ENCODE data around the gene PLD1.
"Not testable (repeated sequence)": the region's sequence is repeated elsewhere in the genome, so short reads cannot be mapped to it uniquely, and the experiment has no call there.

Gene PLD1

GRCh38 chr3:171606151-171606751, 204.0 kb downstream of the PLD1 start:
- DNase-seq = no peak

- no peak for DNase-seq
Observed at GRCh38 chr3:171604370-171604769, 205.9 kb downstream of the PLD1 start.

- DNase-seq = no peak
Observed at GRCh38 chr3:171602072-171602471, 208.2 kb downstream of the PLD1 start.

DNA sequence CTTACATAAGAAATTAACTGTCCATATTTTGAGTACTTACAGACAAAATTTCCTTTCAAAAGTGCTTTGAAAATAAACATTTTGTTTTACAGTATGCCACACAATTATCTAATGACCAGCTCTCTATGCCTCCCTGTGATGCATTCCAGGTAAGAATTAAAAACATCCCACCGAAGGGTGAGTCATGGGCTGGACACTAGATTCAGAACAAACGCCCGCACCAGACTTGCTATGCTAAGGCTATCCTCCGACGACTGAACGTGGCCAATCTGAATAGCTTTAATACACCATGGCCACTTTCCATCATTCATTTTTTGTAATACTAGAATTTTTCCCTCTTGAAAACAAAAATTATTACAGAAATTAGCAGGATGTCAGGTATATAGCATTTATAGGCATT, 210.3 kb downstream of the PLD1 start:
- DNase-seq = no peak

DNA sequence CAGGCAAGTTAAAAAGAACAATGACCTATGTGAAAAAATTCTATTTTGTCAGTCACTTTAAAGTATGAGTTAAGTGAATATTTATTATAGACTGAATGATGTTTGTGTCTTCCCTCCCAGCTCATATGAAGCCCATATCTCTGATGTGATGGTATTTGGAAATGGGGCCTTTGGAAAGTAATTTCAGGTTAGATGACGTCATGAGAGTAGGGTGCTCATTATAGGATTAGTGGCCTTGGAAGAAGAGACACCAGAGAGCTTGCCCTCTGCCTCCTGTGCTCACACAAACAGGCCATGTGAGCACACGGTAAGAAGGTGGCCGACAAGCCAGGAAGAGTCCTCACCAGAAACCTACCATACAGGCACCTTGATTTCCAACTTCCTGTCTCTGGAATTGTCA, 211.3 kb downstream of the PLD1 start:
- DNase-seq = no peak

GRCh38 chr3:171592786-171593185, 217.5 kb downstream of the PLD1 start:
- no peak for DNase-seq

DNA sequence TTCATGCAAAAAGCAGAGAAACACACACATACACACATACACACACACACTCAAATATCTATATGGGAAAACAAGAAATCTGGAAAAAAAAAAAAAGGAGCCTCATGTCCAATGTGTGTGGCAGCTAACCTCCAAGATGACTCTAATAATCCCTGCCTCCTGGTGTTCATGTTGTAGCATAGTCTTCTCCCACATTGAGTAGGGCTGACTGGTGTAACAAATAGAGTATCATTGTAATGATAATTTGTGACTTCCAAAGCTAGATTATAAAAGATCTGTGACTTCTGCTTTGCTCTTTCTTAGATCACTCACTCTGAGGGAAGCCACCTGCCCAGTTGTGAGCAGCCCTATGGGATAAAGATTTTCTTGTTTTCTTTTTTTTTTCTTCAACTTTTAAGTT, 219.2 kb downstream of the PLD1 start:
- DNase-seq = no peak

DNA sequence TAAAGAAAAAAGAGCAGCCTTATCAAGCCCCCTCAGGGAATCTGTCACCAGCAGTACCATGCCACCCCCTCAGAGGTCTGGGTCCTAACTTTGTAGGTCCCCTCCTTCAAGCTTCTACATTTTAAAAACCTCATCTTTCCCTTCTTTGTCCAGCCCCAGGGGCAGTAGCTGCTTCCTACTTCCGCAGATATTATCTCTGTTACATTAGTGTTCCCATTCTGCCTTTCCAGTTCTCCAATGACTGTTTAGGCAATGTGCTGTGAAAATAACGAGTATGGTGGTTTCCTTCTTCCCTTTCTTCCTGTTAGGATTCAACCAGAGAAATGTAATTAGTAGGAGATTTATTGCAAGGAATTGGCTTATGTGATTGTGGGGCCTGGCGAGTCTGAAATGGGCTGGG, 224.0 kb downstream of the PLD1 start:
- no peak for DNase-seq

GRCh38 chr3:171585039-171585438, 225.2 kb downstream of the PLD1 start:
- no peak for DNase-seq

DNA sequence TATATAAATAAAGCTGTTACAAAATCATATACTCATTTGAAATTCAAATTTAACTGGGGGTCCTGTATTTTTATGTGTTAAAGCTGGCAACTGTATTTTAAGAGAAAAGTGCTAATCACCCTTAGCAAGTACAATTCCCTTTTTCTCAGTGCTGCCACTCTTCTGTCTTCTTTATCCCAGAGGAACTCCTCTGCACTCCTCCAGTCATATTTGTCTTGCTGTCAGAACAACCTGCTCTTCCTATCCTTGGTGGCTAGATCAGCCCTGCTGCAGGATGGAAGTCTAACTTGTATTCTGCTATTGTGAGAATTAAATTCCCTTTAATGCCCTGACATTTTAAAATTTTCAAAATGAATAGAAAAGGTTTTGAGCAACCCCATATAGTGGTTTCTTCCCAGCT, 226.2 kb downstream of the PLD1 start:
- no peak for DNase-seq

DNA sequence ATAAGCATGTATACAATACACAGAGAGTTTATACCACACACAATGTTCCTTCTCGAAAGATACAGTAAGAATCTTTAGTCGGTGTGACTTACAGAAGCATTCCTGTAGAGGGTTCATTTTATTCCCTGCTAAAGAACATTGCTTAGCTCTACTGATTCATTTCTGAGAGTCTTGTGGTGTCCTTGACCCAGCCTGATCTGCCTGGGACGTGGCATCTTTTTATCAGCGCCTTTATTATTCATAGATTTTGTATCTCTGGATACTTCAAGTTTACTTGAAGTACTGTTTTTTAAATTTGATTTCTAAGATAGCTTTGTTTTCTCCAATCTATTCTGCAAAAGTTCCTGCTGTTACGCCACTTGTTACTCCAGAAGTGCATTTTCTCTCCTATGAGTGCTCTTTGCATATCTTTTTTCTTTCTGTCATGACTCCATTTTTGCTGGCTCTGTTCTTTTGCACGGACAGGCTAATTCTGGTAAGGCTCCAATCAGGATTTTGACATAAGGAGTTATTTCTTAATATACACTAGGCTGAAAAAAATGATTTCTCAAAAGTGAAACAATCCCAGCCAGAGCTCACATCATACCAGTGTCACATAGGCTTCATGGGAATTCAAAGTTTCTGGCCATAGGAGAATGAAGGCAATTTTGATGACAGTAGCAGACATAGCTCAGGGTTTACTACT, 235.6 kb downstream of the PLD1 start:
- DNase-seq = no peak

- no peak for DNase-seq
Observed at GRCh38 chr3:171569571-171570132, 240.6 kb downstream of the PLD1 start.

DNA sequence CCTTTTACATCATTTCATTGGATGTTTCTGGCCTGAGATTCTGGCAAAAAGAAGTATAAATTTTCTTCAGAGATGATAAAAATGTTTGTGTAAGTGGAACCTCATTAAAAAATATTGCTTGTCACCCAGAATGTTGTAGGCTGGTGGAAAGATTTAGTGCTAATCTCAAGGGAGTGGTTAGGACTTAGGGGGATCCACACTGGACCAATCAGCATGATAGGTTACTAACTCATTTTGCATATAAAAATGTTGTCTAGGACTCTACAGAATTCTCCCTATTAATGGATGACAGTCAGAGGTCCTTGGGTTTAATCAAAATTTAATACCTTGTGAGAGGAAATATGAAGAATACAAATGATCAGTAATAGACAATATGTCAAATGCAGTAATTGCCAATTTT, 241.5 kb downstream of the PLD1 start:
- no peak for DNase-seq

DNA sequence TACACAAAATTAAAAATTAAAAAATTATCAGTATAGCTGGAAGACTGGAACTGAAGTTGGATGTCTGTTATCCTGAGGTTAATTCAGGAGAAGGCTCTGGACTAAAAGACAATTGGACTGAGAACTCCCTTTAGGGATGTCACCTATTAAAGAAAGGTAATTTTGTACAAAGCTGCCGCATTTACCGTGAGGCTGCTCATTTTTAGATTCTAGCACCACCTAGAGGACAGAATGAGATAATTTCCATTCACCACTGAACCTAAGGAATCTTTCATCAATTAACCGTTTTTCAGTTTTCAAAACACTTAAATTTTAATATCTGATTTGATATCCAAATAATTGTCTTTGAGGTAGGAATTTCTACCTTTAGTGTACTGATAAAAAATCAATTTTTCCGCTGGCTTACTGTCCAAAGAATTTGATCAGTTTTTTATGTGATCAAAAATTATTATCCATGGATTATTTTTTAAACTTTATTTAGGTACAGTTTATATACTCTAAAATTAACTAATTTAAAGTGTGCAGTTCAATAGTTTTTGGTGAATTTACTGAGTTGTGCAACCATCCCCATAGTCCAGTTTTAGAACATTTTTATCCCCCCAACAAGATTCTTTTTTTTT, 243.4 kb downstream of the PLD1 start:
- DNase-seq = no peak

GRCh38 chr3:171565481-171566058, 244.7 kb downstream of the PLD1 start:
- no peak for DNase-seq

DNA sequence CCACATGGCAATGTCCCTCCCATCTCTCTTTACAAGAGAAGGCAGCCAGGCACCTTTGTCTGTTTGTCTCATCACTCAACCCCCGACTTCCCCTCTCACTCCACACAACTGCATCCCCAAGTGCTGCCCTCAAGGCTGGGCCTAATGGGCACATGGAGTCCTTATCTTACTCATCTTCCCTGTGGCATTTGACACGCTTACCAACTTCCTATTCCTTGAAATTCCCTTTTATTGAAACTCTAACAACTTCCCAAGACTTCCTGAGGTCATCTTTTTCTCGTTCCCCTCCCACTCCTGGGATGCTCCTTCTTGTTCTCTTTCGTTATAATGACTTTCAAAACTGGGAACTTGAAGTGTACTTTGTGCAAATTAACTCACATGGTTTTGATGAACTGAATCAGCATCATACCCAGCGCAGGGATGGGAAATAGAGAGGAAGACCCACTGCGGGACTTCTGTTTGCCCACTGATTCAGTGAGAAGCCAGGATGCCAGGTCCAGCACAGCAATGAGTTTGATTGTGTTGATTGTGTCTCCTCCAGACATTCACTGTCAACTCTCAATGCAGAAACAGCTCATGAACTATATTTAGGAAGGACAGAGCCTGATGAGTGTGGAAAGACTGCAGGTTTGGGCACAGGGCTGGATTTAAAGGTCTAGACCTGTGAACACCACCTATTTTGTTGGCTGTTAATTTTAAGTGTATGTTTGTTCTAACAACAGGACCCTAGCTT, 245.4 kb downstream of the PLD1 start:
- DNase-seq = no peak

GRCh38 chr3:171563298-171563697, 247.0 kb downstream of the PLD1 start:
- no peak for DNase-seq

DNA sequence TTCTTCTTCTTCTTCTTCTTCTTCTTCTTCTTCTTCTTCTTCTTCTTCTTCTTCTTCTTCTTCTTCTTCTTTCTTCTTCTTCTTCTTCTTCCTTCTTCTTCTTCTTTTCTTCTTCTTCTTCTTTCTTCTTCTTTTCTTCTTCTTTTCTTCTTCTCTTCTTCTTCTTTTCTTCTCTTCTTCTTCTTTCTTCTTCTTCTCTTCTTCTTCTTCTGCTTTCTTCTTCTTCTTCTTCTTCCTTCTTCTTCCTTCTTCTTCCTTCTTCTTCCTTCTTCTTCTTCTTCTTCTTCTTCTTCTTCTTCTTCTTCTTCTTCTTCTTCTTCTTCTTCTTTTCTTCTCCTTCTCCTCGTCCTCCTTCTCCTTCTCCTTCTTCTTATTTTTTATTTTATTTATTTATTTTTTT, 247.8 kb downstream of the PLD1 start:
- DNase-seq = not testable (repeated sequence)

DNA sequence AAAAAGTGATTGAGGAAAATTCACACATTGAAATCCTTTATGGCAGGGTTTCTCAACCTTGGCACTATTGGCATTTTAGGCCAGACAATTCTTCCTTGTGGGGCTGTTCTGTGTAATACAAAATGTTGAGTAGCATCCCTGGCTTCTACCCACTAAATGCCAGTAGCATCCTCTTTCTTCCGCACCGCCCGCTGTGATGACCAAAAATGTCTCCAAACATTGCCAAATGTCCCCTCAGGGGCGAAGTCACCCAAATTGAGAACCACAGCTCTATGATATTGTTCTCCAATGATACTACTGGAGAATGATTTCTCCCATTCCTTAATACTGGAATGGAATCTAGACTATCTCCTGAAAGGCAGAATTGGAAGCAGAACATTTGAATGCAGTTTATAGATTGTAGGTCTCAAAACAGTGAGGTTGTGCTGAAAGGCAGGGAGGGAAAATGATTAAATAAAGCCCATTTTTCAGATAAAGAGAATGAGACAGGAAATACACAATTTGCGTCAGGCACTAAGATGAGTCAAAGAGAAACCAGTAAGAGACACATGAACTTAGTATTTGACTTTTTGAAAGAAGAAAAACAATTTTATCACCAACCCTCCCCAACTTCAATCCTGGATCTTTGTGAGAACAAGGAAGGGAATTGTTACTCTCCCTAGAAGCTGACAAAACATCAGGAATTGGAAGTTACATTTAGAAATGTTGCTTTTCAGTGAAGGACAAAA, 248.5 kb downstream of the PLD1 start:
- no peak for DNase-seq

GRCh38 chr3:171559586-171559985, 250.7 kb downstream of the PLD1 start:
- DNase-seq = no peak

DNA sequence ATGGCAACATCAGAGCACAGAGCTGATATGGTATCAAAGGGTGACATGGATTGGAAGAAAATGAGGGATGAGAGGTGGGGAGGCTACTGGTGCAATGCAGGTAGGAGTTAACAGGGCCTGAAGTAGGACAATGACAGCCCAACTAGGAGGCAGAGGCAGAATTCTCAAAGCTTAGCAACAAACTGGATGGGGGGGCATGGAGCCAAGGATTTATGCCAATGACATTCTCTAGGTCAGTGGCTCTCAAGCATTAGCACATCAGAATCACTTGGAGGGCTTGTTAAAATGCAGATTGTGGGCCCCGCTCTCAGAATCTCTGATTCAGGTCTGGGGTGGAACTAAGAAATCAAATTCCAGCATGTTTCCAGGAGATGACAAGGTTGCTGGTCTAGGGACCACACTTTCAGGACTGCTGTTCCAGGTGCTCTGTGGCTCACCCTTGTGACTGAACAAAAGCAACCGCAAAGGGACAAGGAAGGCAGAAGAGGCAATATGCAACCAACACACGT, 252.0 kb downstream of the PLD1 start:
- no peak for DNase-seq

DNA sequence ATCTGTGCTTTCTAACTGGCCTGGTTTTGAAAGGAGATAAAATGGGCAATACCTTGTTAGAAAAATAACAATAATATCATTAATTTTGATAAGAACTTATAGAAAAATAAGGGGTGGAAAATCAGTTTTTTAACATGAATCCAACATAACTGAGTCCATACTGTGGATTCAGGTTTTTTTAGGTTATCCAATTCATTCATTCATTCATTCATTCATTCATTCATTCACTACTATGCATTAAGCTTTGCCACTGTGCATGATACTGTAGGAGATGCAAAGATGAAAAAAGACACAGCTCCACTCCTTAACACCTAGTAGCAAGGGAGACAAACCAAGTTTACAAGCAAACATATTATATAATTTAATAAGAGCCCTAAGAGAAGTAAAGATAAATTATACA, 253.1 kb downstream of the PLD1 start:
- DNase-seq = no peak
